Glomerular endothelial cell (primary cell): Measurements from ENCODE around the gene ABCC10. TPM values are rescaled to one million over a fixed set of nuclear protein-coding genes. Genes with fewer than 3 reads are reported as not detected.
"Not testable (repeated sequence)": the region's sequence is repeated elsewhere in the genome, so short reads cannot be mapped to it uniquely, and the experiment has no call there.

Source experiments
- DNase-seq: peaks from one replicate; pipeline ENCODE4 v3.0.0-alpha.2; 2011; ENCODE audit warnings: low read depth, low spot score; ENCODE audit errors: extremely low read depth
- total RNA-seq: library from RNA; depleted of rRNA; stranded (reverse); fragments of >200 nt; gene quantifications from 2 replicates; pipeline ENCODE4 v1.2.3, GENCODE V29; 2015

Gene ABCC10
- total RNA-seq, 1 donor from 2014 or later, result 32.6 TPM

- no peak for DNase-seq
Measured at GRCh38 chr6:43405354-43405753, 22.0 kb upstream of the ABCC10 start.

DNA sequence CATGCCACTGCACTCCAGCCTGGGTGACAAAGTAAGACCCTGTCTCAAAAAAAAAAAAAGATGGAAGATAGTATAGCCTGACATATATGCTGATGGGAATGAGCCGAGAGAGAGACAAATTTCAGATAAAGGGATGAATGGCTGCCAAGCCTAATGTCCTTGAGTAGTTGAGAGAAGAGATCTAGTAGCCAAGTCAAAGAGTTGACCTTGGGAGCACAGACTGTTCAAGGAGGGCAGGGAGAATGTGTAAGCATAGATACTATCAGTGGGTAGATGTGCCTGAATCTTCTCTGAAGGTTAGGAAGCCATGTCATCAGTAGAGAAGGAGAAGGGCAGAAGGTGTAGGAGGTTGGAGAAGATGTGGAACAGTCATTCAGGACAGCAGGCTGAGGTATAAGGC lies 20.0 kb upstream of the ABCC10 start:
- no peak for DNase-seq

- no peak for DNase-seq
Measured at GRCh38 chr6:43408259-43408658, 19.1 kb upstream of the ABCC10 start.

- DNase-seq, result not testable (repeated sequence)
Measured at GRCh38 chr6:43410776-43411175, 16.6 kb upstream of the ABCC10 start.

GRCh38 chr6:43412541-43412940 lies 14.8 kb upstream of the ABCC10 start:
- no peak for DNase-seq

- no peak for DNase-seq
Measured at GRCh38 chr6:43413002-43413401, 14.3 kb upstream of the ABCC10 start.

DNA sequence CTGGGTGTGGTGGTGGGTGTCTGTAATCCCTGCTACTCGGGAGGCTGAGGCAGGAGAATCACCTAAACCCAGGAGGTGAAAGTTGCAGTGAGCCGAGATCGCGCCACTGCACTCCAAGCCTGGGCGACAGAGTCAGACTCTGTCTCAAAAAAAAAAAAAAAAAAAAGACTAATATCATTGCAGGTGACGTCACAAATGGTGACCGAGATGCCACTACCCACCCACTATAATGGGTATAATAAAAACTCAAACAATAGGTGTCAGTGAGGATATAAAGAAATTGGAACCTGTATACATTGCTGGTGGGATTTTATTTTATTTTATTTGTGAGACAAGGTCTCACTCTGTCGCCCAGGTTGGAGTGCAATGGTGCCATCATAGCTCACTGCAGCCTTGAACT lies 12.1 kb upstream of the ABCC10 start:
- not testable (repeated sequence) for DNase-seq

DNA sequence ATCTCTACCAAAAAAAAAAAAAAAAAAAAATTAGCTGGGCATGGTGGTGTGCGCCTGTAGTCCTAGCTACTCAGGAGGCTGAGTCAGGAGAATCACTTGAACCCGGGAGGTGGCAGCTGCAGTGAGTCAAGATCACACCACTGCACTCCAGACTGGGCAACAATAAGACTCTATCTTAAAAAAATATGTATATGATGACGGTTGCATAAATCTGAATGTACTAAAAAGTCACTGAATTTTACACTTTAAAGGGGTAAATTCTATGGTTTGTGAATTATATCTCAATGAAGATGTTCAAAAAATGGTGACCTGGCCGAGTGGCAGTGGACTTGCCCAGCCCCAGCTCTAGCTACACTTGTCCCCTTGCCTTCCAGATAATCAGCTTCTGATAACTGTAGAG lies 10.4 kb upstream of the ABCC10 start:
- no peak for DNase-seq

DNA sequence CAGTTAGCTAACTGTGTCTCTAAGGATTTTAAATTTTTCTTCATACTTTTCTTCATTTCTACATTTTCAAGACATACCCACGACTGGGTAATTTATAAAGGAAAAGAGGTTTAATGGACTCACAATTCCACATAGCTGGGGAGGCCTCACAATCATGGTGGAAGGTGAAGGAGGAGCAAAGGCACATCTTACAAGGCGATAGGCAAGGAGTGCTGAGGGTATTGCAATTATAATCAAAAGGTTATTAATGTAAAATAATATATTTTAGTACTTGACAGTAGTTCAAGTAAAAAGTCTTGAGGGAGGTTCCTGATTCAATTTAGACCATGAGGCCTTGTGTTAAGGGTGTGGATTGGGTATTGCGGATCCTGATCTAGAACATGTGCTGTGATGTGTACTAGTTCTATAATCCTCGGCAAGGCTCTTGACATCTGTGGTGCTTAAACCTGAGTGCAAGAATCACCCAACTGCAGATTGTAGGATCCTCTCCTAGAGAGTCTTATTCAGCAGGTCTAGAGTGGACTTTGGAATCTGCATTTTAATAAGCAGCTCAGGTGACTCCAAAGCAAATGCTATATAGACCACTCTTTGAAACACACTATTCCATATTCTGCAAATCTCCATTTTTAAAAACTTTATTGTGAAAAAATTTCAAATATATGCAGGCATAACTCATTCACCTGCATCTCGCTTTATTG lies 7.2 kb upstream of the ABCC10 start:
- no peak for DNase-seq

DNA sequence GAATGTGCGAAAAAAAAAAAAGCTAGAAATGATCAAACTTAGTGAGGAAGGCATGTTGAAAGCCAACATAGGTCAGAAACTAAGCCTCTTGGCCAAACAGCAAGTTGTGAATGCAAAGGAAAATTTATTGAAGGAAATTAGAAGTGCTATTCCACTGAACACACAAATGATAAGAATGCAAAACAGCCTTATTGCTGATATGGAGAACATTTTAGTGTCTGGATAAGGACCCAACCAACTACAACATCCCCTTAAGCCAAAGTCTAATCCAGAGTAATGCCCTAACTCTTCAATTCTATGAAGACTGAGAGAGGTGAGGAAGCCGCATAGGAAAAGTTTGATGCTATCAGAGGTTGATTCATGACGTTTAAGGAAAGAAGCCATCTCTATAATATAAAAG lies 5.5 kb upstream of the ABCC10 start:
- no peak for DNase-seq

GRCh38 chr6:43425083-43425482 lies 2.3 kb upstream of the ABCC10 start:
- not testable (repeated sequence) for DNase-seq

- DNase-seq, result no peak
Measured at GRCh38 chr6:43426928-43427405, 374 bp upstream of the ABCC10 start.

DNA sequence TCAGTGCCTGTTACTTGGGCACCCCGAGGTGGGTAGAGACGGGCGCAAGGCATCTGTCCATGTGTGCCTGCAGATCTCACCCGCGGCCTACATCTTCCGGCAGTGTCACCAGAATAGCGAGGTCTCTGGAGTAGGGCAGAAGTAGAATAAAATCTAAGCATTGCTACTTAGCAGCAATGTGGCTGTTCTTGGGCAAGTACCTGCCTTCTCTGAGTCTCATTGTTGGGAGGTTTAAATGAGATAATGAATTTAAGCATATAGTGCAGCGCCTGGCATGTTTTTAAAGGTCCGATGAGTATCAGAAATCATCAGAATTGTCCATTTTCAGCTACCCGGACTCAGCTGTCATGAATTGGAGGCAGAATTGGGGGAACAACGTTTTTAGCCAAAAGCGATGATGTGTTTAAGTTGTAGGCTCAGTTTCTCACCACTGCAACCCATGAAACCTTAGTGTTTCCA lies 800 bp downstream of the ABCC10 start:
- no peak for DNase-seq

DNA sequence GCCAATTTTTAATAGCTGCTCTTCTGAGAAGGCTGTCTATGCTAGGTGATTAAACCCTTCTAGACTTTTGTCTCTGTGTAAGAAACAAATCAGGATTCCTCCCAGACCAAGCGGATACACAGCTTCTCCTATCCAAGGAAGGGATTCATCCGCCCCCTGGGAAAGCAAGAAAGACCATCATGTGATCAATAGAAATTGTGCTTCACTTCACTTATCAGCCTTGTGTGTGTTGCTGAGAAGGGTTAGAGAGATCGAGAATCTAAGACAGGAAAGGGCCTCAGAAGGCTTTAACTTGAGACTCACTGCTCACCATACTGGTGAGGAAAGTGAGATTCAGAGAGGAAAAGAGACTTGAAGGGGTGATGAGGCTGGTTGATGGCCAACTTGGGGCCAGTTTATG lies 1.5 kb downstream of the ABCC10 start:
- no peak for DNase-seq

DNA sequence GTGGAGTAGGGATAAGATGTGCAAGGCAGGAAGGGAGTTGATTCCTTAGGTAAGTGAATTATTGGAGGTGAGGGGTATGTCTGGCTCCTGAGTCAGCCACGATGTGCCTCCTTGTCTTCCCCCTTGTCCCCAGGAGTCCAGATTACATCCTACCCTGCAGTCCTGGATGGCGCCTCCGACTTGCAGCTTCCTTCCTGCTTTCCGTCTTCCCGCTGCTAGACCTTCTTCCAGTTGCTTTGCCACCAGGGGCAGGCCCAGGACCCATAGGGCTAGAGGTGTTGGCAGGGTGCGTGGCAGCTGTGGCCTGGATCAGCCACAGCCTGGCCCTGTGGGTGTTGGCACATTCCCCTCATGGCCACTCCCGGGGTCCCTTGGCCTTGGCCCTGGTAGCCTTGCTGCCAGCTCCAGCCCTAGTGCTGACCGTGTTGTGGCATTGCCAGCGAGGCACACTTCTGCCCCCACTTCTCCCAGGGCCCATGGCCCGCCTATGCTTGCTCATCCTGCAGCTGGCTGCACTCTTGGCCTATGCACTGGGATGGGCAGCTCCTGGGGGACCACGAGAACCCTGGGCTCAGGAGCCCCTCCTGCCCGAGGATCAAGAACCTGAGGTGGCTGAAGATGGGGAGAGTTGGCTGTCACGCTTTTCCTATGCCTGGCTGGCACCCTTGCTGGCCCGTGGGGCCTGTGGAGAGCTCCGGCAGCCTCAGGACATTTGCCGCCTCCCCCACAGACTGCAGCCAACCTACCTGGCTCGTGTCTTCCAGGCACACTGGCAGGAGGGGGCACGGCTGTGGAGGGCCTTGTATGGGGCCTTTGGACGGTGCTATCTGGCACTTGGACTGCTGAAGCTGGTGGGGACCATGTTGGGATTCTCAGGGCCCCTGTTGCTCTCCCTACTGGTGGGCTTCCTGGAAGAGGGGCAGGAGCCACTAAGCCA lies 4.9 kb downstream of the ABCC10 start:
- no peak for DNase-seq

DNA sequence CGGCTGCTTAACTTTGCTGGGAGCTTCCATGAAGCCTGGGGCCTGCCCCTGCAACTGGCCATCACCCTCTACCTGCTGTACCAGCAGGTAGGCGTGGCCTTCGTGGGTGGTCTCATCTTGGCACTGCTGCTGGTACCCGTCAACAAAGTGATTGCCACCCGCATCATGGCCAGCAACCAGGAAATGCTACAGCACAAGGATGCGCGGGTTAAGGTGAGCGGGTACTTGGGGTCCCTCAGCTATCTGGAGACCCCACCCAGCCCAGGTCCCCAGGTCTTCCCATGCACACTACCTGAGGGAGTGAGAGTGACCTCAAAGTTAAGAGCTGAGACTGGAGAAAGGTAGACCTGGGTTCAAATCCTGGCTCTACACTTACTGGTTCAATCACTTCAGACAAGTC lies 5.8 kb downstream of the ABCC10 start:
- no peak for DNase-seq

- no peak for DNase-seq
Measured at GRCh38 chr6:43434001-43434840, 6.9 kb downstream of the ABCC10 start.

DNA sequence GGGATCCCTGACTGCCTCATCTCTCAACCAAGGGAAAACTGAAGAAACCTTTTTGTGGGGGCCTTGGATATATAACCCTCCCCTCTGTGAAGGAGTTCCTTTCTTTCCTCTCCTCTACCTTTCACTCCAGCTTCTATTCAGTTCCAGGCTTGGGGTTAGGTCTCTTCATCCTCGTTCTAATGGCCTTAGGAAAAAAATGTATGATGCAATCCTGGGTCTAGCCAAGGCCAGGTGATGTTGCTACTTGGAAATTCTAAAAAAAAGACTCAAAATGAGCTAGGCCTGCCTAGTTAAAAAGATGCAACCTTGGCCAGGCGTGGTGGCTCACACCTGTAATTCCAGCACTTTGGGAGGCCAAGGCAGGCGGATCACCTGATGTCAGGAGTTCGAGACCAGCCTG lies 7.6 kb downstream of the ABCC10 start:
- no peak for DNase-seq

GRCh38 chr6:43435682-43436437 lies 8.5 kb downstream of the ABCC10 start:
- DNase-seq, result no peak
